Measurements from ENCODE around the gene ELANE.
"Not testable (repeated sequence)": the region's sequence is repeated elsewhere in the genome, so short reads cannot be mapped to it uniquely, and the experiment has no call there.

ELANE gene

DNA sequence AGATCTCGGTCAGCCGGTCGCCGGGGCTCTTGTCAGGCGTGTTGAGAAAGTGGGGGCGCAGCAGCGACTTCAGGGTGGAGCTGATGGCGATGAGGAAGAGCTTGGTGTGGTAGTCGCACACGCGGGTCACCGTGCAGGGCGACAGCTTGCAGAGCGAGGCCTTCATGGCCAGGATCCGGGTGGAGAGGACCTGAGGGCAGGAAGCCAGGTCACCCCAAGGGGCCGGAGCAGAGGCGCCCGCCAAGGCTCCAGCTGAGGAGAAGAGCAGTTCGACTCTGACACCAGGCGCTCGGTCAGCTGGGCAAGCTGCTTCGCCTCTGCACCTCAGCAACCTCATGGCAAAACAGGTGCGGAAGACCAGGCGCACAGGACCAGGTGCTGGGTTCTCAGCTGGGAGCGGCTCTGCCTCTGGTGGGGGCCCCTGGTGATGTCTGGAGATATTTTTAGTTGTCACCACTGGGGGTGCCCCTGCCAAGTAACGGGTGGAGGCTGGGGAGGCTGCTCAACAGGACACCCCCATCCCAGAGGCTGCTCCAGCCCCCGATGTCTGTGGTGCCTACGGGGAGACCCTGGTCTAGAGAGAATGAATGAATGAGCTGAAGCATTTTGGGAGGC lies 23.3 kb downstream of the ELANE start:
- ATAC-seq (ENCODE audit: insufficient read depth, low read depth) (no peak), DNase-seq (no peak)
- Histone ChIP-seq H3K4me3 (ENCODE audit: low read depth in 1 of 2, low read length in 2 of 2) (no peak overlapping the region), H3K27me3 (ENCODE audit: insufficient read depth, low read length, poor library complexity) (no peaks in the 10 kb centered on the region), H3K9ac (ENCODE audit: low read depth, low read length) (no peak overlapping the region), H3K27ac (ENCODE audit: low read length) (no peak overlapping the region), H3K79me2 (ENCODE audit: insufficient read depth, low read length) (no peaks in the 10 kb centered on the region), H4K20me1 (ENCODE audit: insufficient read depth, low read length) (peaks cover 5% of the 10 kb centered on the region; the same call in 1 of the 2 replicates), H3K4me1 (ENCODE audit: insufficient read depth, low read length) (no peaks in the 10 kb centered on the region), H3K36me3 (ENCODE audit: insufficient read depth, low read length) (peaks cover 59% of the 10 kb centered on the region), H3K4me2 (ENCODE audit: insufficient read depth, low read length) (no peak overlapping the region), H2AFZ (ENCODE audit: low read depth, low read length) (no peak overlapping the region), H3K9me3 (ENCODE audit: insufficient read depth, low read length, severe bottlenecking) (no peaks in the 10 kb centered on the region)
- TF ChIP-seq EZH2 (IDR thresholded peaks at IDR 0.05; ENCODE audit: borderline replicate concordance, low read depth, low read length, severe bottlenecking), result no peak
- TF ChIP-seq, protein P1, sequence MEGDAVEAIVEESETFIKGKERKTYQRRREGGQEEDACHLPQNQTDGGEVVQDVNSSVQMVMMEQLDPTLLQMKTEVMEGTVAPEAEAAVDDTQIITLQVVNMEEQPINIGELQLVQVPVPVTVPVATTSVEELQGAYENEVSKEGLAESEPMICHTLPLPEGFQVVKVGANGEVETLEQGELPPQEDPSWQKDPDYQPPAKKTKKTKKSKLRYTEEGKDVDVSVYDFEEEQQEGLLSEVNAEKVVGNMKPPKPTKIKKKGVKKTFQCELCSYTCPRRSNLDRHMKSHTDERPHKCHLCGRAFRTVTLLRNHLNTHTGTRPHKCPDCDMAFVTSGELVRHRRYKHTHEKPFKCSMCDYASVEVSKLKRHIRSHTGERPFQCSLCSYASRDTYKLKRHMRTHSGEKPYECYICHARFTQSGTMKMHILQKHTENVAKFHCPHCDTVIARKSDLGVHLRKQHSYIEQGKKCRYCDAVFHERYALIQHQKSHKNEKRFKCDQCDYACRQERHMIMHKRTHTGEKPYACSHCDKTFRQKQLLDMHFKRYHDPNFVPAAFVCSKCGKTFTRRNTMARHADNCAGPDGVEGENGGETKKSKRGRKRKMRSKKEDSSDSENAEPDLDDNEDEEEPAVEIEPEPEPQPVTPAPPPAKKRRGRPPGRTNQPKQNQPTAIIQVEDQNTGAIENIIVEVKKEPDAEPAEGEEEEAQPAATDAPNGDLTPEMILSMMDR (IDR thresholded peaks at IDR 0.05; ENCODE audit: borderline replicate concordance, extremely low read depth, low read length, poor library complexity, severe bottlenecking), result no peak

DNA sequence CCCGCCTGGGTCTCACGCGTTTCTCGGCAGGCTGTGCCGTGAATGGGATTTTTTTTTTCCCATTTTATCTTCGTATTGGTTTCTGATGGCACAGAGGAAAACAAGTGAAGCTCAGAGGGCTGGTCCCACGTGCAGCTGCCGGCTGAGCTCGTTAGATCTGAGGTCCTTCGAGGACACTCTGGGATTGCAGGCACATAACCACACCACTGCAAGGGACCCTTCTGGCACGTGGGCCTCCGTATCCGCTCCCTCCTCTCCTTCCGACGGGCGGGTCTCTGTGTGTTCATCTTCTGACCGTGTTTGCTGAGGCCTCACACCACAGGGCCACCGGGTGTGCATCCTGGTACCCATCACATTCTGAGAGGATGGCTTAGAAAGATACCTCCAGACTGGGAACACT lies 24.0 kb downstream of the ELANE start:
- DNase-seq, result no peak
- H3K4me2 ChIP-seq (ENCODE audit: insufficient read depth, low read length), result no peak overlapping the region
- H3K9ac ChIP-seq (ENCODE audit: low read depth, low read length), result no peak overlapping the region
- H3K27me3 ChIP-seq (ENCODE audit: insufficient read depth, low read length, poor library complexity), result no peaks in the 10 kb centered on the region
- no peaks in the 10 kb centered on the region for H3K9me3 ChIP-seq (ENCODE audit: insufficient read depth, low read length, severe bottlenecking)
- no peak for TF ChIP-seq EZH2 (IDR thresholded peaks at IDR 0.05; ENCODE audit: borderline replicate concordance, low read depth, low read length, severe bottlenecking)
- TF ChIP-seq, protein P1 (IDR thresholded peaks at IDR 0.05; ENCODE audit: borderline replicate concordance, extremely low read depth, low read length, poor library complexity, severe bottlenecking), result no peak
- no peak for ATAC-seq (ENCODE audit: insufficient read depth, low read depth)
- no peak overlapping the region for H3K27ac ChIP-seq (ENCODE audit: low read length)
- H3K4me3 ChIP-seq (ENCODE audit: low read depth in 1 of 2, low read length in 2 of 2), result no peak overlapping the region
- no peaks in the 10 kb centered on the region for H3K79me2 ChIP-seq (ENCODE audit: insufficient read depth, low read length)
- no peak overlapping the region for H2AFZ ChIP-seq (ENCODE audit: low read depth, low read length)
- H4K20me1 ChIP-seq (ENCODE audit: insufficient read depth, low read length), result peaks cover 5% of the 10 kb centered on the region; the same call in 1 of the 2 replicates
- H3K4me1 ChIP-seq (ENCODE audit: insufficient read depth, low read length), result no peaks in the 10 kb centered on the region
- H3K36me3 ChIP-seq (ENCODE audit: insufficient read depth, low read length), result peaks cover 54% of the 10 kb centered on the region

DNA sequence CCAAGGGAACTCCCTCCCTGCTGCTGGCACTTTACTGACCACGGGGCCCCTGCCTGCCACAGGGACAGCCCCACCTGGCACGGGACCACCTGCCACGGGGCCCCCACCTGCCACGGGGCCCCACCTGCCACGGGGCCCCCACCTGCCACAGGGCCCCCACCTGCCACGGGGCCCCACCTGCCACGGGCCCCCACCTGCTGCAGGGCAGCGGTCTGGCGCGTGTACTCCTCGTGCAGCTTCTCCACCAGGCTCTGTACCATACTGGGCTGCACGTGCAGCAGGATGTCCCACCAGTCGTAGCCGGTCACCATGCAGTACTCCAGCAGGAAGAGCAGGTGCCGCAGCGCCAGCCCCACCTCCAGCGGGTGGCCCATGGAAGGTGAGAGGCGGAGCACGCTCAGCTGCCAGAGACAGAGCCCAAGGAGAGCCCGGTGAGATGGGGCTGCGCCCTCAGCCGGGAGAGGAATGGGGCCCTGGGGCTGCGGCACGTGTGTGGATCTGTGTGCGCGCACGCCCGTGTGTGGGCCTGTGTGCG lies 24.7 kb downstream of the ELANE start:
- Histone ChIP-seq H3K4me3 (ENCODE audit: low read depth in 1 of 2, low read length in 2 of 2) (no peak overlapping the region), H3K79me2 (ENCODE audit: insufficient read depth, low read length) (no peaks in the 10 kb centered on the region), H3K27me3 (ENCODE audit: insufficient read depth, low read length, poor library complexity) (no peaks in the 10 kb centered on the region), H4K20me1 (ENCODE audit: insufficient read depth, low read length) (peaks cover 5% of the 10 kb centered on the region; the same call in 1 of the 2 replicates), H2AFZ (ENCODE audit: low read depth, low read length) (no peak overlapping the region), H3K4me2 (ENCODE audit: insufficient read depth, low read length) (no peak overlapping the region), H3K9ac (ENCODE audit: low read depth, low read length) (no peak overlapping the region), H3K27ac (ENCODE audit: low read length) (no peak overlapping the region), H3K36me3 (ENCODE audit: insufficient read depth, low read length) (peaks cover 57% of the 10 kb centered on the region), H3K9me3 (ENCODE audit: insufficient read depth, low read length, severe bottlenecking) (no peaks in the 10 kb centered on the region), H3K4me1 (ENCODE audit: insufficient read depth, low read length) (no peaks in the 10 kb centered on the region)
- DNase-seq (no peak), ATAC-seq (ENCODE audit: insufficient read depth, low read depth) (no peak)
- TF ChIP-seq, protein P1 (IDR thresholded peaks at IDR 0.05; ENCODE audit: borderline replicate concordance, extremely low read depth, low read length, poor library complexity, severe bottlenecking), result no peak
- TF ChIP-seq EZH2 (IDR thresholded peaks at IDR 0.05; ENCODE audit: borderline replicate concordance, low read depth, low read length, severe bottlenecking), result no peak

DNA sequence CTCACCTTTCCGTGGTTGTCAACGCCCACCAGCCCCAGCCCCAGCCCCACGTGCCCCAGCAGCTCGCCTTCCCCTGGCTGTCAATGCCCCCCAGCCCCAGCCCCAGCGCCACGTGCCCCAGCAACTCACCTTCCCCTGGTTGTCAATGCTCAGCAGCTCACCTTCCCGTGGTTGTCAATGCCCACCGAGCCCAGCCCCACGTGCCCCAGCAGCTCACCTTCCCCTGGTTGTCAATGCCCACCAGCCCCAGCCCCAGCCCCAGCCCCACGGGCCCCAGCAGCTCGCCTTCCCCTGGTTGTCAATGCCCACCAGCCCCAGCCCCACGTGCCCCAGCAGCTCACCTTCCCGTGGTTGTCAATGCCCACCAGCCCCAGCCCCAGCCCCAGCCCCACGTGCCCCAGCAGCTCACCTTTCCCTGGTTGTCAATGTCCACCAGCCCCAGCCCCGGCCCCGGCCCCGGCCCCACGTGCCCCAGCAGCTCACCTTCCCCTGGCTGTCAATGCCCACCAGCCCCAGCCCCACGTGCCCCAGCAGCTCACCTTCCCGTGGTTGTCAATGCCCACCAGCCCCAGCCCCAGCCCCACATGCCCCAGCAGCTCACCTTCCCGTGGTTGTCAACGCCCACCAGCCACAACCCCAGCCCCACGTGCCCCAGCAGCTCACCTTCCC lies 26.0 kb downstream of the ELANE start:
- not testable (repeated sequence) for H3K4me1 ChIP-seq (ENCODE audit: insufficient read depth, low read length); H3K4me3 ChIP-seq (ENCODE audit: low read depth in 1 of 2, low read length in 2 of 2); H3K9me3 ChIP-seq (ENCODE audit: insufficient read depth, low read length, severe bottlenecking); H3K4me2 ChIP-seq (ENCODE audit: insufficient read depth, low read length); H3K79me2 ChIP-seq (ENCODE audit: insufficient read depth, low read length); H3K9ac ChIP-seq (ENCODE audit: low read depth, low read length); ATAC-seq (ENCODE audit: insufficient read depth, low read depth); H2AFZ ChIP-seq (ENCODE audit: low read depth, low read length); H4K20me1 ChIP-seq (ENCODE audit: insufficient read depth, low read length); H3K27me3 ChIP-seq (ENCODE audit: insufficient read depth, low read length, poor library complexity); DNase-seq; H3K27ac ChIP-seq (ENCODE audit: low read length)
- peaks cover 66% of the 10 kb centered on the region for H3K36me3 ChIP-seq (ENCODE audit: insufficient read depth, low read length)

DNA sequence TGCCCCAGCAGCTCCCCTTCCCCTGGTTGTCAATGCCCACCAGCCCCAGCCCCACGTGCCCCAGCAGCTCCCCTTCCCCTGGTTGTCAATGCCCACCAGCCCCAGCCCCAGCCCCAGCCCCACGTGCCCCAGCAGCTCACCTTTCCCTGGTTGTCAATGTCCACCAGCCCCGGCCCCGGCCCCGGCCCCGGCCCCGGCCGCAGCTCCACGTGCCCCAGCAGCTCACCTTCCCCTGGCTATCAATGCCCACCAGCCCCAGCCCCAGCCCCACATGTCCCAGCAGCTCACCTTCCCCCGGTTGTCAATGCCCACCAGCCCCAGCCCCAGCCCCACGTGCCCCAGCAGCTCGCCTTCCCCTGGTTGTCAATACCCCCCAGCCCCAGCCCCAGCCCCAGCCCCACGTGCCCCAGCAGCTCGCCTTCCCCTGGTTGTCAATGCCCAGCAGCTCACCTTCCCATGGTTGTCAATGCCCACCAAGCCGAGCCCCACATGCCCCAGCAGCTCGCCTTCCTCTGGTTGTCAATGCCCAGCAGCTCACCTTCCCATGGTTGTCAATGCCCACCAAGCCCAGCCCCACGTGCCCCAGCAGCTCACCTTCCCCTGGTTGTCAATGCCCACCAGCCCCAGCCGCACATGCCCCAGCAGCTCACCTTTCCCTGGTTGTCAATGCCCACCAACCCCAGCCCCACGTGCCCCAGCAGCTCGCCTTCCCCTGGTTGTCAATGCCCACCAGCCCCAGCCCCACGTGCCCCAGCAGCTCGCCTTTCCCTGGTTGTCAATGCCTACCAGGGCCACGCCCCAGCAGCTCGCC lies 26.9 kb downstream of the ELANE start:
- not testable (repeated sequence) for H3K27me3 ChIP-seq (ENCODE audit: insufficient read depth, low read length, poor library complexity); H3K9ac ChIP-seq (ENCODE audit: low read depth, low read length); H3K4me3 ChIP-seq (ENCODE audit: low read depth in 1 of 2, low read length in 2 of 2); H4K20me1 ChIP-seq (ENCODE audit: insufficient read depth, low read length); H3K4me2 ChIP-seq (ENCODE audit: insufficient read depth, low read length); H3K4me1 ChIP-seq (ENCODE audit: insufficient read depth, low read length); H3K79me2 ChIP-seq (ENCODE audit: insufficient read depth, low read length); ATAC-seq (ENCODE audit: insufficient read depth, low read depth); DNase-seq; H3K9me3 ChIP-seq (ENCODE audit: insufficient read depth, low read length, severe bottlenecking); H2AFZ ChIP-seq (ENCODE audit: low read depth, low read length); H3K27ac ChIP-seq (ENCODE audit: low read length)
- H3K36me3 ChIP-seq (ENCODE audit: insufficient read depth, low read length), result peaks cover 66% of the 10 kb centered on the region
